ENCODE measurements around the gene DVL3.

Gene DVL3

GRCh38 chr3:184203526-184203925, 48.3 kb downstream of the DVL3 start:
- DNase-seq (ENCODE audit: low read depth): no peak
- TF ChIP-seq, protein P1, sequence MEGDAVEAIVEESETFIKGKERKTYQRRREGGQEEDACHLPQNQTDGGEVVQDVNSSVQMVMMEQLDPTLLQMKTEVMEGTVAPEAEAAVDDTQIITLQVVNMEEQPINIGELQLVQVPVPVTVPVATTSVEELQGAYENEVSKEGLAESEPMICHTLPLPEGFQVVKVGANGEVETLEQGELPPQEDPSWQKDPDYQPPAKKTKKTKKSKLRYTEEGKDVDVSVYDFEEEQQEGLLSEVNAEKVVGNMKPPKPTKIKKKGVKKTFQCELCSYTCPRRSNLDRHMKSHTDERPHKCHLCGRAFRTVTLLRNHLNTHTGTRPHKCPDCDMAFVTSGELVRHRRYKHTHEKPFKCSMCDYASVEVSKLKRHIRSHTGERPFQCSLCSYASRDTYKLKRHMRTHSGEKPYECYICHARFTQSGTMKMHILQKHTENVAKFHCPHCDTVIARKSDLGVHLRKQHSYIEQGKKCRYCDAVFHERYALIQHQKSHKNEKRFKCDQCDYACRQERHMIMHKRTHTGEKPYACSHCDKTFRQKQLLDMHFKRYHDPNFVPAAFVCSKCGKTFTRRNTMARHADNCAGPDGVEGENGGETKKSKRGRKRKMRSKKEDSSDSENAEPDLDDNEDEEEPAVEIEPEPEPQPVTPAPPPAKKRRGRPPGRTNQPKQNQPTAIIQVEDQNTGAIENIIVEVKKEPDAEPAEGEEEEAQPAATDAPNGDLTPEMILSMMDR (IDR thresholded peaks at IDR 0.05; ENCODE audit: control insufficient read depth, insufficient read depth, low read depth, low read length, missing control alignments): no peak
- no peak overlapping the region for H3K4me3 ChIP-seq (ENCODE audit: control insufficient read depth, low read depth, low read length)

- no peak for DNase-seq (ENCODE audit: low read depth)
- no peak overlapping the region for H3K4me3 ChIP-seq (ENCODE audit: control insufficient read depth, low read depth, low read length)
- TF ChIP-seq, protein P1 (IDR thresholded peaks at IDR 0.05; ENCODE audit: control insufficient read depth, insufficient read depth, low read depth, low read length, missing control alignments): no peak
Observed at GRCh38 chr3:184209146-184209923, 54.2 kb downstream of the DVL3 start.

- H3K4me3 ChIP-seq (ENCODE audit: control insufficient read depth, low read depth, low read length): no peak overlapping the region
- DNase-seq (ENCODE audit: low read depth): no peak
- TF ChIP-seq, protein P1 (IDR thresholded peaks at IDR 0.05; ENCODE audit: control insufficient read depth, insufficient read depth, low read depth, low read length, missing control alignments): no peak
Observed at GRCh38 chr3:184211297-184211696, 56.1 kb downstream of the DVL3 start.

DNA sequence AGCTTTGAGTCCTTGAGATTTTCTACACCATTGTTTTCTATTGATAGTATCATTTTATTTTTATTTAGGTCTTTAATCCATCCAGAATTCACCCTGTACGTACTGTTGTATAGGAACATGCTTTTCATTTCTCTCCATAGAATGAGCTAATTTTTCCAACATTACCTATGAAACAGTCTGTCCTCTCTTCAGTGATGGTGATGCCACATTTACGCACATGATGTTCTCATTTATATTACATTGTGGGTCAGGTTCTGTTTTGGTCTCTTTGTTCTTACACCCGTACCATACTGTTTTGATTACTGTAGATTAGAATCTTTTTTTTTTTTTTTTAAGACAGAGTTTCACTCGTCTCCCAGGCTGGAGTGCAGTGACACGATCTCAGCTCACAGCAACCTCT, 56.5 kb downstream of the DVL3 start:
- TF ChIP-seq, protein P1 (IDR thresholded peaks at IDR 0.05; ENCODE audit: control insufficient read depth, insufficient read depth, low read depth, low read length, missing control alignments): no peak
- no peak for DNase-seq (ENCODE audit: low read depth)
- no peak overlapping the region for H3K4me3 ChIP-seq (ENCODE audit: control insufficient read depth, low read depth, low read length)

- TF ChIP-seq, protein P1 (IDR thresholded peaks at IDR 0.05; ENCODE audit: control insufficient read depth, insufficient read depth, low read depth, low read length, missing control alignments): no peak
- no peak for DNase-seq (ENCODE audit: low read depth)
- H3K4me3 ChIP-seq (ENCODE audit: control insufficient read depth, low read depth, low read length): no peak overlapping the region
Observed at GRCh38 chr3:184218814-184219213, 63.6 kb downstream of the DVL3 start.

- no peak for DNase-seq (ENCODE audit: low read depth)
- TF ChIP-seq, protein P1 (IDR thresholded peaks at IDR 0.05; ENCODE audit: control insufficient read depth, insufficient read depth, low read depth, low read length, missing control alignments): no peak
- H3K4me3 ChIP-seq (ENCODE audit: control insufficient read depth, low read depth, low read length): no peak overlapping the region
Observed at GRCh38 chr3:184222521-184222920, 67.3 kb downstream of the DVL3 start.

All from AG09309 (cell line).